ENCODE measurements around the gene TLE5.
"Not testable (repeated sequence)": the region's sequence is repeated elsewhere in the genome, so short reads cannot be mapped to it uniquely, and the experiment has no call there.

DNA sequence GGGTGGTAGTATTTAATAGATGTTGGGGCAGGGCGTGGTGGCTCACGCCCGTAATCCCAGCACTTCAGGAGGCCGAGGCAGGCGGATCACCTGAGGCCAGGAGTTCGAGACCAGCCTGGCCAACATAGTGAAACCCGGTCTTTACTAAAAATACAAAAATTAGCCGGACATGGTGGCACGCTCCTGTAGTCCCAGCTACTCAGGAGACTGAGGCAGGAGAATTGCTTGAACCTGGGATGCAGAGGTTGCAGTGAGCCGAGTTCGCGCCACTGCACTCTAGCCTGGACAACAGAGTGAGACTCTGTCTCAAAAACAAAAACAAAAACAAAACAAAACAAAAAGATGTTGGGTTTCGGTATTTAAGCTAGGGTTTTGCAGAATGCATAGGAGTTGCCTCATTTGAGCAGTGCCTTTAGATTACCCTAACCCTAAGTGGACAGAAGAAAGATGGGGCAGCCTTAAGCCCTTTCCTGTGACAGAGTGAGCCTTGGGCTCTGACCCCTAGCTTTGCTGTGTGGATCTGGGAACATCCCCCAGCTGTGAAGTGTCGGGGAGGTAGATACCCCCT lies 25.2 kb downstream of the TLE5 start:
- TF ChIP-seq, protein P1, sequence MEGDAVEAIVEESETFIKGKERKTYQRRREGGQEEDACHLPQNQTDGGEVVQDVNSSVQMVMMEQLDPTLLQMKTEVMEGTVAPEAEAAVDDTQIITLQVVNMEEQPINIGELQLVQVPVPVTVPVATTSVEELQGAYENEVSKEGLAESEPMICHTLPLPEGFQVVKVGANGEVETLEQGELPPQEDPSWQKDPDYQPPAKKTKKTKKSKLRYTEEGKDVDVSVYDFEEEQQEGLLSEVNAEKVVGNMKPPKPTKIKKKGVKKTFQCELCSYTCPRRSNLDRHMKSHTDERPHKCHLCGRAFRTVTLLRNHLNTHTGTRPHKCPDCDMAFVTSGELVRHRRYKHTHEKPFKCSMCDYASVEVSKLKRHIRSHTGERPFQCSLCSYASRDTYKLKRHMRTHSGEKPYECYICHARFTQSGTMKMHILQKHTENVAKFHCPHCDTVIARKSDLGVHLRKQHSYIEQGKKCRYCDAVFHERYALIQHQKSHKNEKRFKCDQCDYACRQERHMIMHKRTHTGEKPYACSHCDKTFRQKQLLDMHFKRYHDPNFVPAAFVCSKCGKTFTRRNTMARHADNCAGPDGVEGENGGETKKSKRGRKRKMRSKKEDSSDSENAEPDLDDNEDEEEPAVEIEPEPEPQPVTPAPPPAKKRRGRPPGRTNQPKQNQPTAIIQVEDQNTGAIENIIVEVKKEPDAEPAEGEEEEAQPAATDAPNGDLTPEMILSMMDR (conservative IDR thresholded peaks at IDR 0.05; ENCODE audit: low read depth, low read length), result not testable (repeated sequence)
- TF ChIP-seq RFX5 (IDR thresholded peaks at IDR 0.05; ENCODE audit: low read depth, low read length), result not testable (repeated sequence)

Data from IMR-90 (cell line).